Activated naive CD4-positive, alpha-beta T cell treated with anti-CD3 and anti-CD28 coated beads, Interleukin-2, amount 50 U/mL, for 24 hours (primary cell): ENCODE results near the gene DNAH17.
A peak's percentile ranks its signal among the peaks of the same experiment; 100 is the strongest.
"Not testable (repeated sequence)": the region's sequence is repeated elsewhere in the genome, so short reads cannot be mapped to it uniquely, and the experiment has no call there.

ENCODE experiments used
- H3K27ac Mint-ChIP-seq: one replicate; pipeline ENCODE4 v1.8.0; 2021; ENCODE audit warnings: mild to moderate bottlenecking, mixed read lengths
- H3K27me3 Mint-ChIP-seq: one replicate; pipeline ENCODE4 v1.8.0; 2021; ENCODE audit warnings: mixed read lengths
- H3K36me3 Mint-ChIP-seq: one replicate; pipeline ENCODE4 v1.8.0; 2021; ENCODE audit warnings: mixed read lengths
- H3K4me1 Mint-ChIP-seq: one replicate; pipeline ENCODE4 v1.8.0; 2021; ENCODE audit warnings: mixed read lengths
- H3K4me3 Mint-ChIP-seq: one replicate; pipeline ENCODE4 v1.8.0; 2021; ENCODE audit warnings: mild to moderate bottlenecking, mixed read lengths
- H3K9me3 Mint-ChIP-seq: one replicate; pipeline ENCODE4 v1.8.0; 2021; ENCODE audit warnings: mixed read lengths

The DNAH17 gene

DNA sequence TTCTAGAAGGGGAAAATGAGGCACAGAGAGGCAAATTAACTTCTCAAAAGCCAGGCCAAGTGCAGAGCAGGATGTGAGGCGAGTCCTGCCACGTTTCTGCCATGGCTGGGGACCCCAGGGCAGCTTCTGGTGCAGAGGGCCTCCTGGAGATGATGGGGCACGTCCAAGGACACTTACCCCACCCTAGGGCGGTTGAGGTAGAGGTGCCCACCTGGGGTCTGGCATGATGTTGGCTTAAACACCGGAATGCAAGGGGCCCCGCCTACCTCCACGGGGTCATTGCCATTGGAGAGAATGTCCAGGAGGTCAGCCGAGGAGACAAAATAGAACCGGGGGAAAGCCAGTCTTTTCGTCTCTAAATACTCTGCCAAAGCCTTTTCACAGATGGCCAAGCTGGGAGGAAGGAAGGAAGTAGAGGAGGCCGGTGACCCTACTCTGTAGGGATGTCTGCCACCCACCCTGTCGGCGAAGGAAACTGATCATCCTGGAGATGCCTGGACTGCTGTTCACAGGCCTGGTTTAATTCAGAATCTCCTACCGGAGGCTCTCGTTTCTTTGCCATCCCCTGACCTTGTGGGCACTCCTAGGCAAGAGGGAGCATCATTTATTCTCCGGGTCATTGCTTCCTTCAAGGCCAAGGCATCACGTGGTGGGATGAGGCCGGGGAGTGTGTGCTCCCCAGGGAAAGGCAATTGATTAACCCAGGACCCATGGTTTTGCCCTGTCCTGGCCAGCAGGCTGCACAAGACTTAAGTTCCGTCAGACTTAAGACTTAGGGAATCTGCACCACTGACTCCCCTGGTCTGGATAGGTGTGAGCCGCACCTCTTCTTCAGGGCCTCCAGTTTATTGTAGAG, 70.5 kb downstream of the DNAH17 start:
- H3K4me3 Mint-ChIP-seq = no peak overlapping the region
- no peaks in the 10 kb centered on the region for H3K27me3 Mint-ChIP-seq
- H3K36me3 Mint-ChIP-seq = no peaks in the 10 kb centered on the region
- no peaks in the 10 kb centered on the region for H3K9me3 Mint-ChIP-seq
- no peaks in the 10 kb centered on the region for H3K4me1 Mint-ChIP-seq
- no peak overlapping the region for H3K27ac Mint-ChIP-seq

DNA sequence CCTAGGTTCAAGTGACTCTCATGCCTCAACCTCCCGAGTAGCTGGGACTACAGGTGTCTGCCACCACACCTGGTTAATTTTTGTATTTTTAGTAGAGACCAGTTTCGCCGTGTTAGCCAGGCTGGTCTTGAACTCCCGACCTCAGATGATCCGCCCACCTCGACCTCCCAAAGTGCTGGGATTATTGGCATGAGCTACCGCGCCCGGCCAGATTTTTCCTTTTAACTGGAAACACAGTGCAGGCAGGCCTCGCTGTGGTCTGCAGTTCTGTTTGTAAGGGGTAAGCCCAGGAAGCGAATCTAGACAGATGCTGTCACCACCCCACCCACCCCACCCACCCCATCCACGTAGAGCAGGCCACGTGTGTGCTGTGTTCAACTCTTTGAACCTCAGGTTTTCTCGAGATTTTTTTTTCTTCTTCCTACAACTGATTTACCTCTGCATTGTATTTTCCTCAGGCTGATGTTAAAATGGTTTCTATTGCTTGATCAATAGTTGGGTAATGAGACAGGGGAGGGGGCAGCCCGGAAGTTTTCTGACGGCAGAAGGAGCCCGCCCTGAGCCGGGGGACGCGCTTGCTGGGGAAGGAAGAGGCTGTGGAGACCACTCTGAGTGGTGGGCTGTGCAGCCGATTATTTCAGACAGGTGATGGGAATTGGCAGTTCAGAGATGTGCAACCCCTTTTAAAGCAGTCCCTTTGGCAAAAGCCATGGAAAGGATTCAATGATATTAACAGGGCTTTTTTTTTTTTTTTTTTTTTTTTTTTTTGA, 72.9 kb downstream of the DNAH17 start:
- no peaks in the 10 kb centered on the region for H3K27me3 Mint-ChIP-seq
- H3K4me3 Mint-ChIP-seq = no peak overlapping the region
- no peaks in the 10 kb centered on the region for H3K9me3 Mint-ChIP-seq
- H3K36me3 Mint-ChIP-seq = no peaks in the 10 kb centered on the region
- no peak overlapping the region for H3K27ac Mint-ChIP-seq
- H3K4me1 Mint-ChIP-seq = no peaks in the 10 kb centered on the region

DNA sequence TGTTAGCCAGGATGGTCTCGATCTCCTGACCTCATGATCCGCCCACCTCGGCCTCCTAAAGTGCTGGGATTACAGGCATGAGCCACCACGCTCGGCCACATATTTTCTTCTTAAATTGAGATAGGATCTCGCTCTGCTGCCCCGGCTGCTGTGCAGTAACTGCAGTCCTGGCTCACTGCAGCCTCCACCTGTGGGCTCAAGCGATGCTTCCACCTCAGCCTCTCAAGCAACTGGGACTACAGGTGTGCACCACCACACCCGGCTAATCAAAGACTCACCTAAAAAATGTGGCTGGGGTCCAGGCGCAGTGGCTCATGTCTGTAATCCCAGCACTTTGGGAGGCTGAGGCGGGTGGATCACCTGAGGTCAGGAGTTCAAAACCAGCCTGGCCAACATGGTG, 73.8 kb downstream of the DNAH17 start:
- H3K36me3 Mint-ChIP-seq, H3K27me3 Mint-ChIP-seq, H3K4me1 Mint-ChIP-seq, H3K4me3 Mint-ChIP-seq, H3K27ac Mint-ChIP-seq, H3K9me3 Mint-ChIP-seq: not testable (repeated sequence)

DNA sequence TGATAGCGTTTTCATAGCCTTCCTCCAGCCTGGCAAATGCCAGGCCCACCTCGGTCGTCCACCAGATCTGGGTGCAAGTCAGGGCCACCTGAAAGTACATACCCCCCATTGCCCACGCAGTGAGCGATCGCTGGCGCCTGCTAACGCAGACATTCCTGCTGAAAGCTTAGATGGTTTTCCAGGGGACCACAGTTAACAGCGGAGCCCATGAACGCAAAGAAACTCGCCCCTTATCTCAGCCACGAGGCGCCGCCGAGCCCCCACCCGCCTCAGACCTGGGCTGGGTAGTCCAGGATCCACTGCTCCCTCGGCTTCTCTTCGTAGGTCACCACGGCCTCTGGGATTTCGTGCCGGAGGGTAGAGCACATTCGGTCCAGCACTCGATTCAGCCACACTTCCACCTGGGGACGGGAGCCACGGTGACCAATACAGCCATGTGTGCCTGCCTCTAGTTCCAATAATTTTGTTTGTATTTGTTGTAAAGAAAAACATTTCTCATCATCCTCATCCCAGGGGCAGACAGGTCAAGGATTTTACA, 74.5 kb downstream of the DNAH17 start:
- Mint-ChIP-seq H3K4me1 (no peaks in the 10 kb centered on the region), H3K27me3 (no peaks in the 10 kb centered on the region), H3K4me3 (no peak overlapping the region), H3K27ac (no peak overlapping the region), H3K36me3 (no peaks in the 10 kb centered on the region), H3K9me3 (no peaks in the 10 kb centered on the region)

DNA sequence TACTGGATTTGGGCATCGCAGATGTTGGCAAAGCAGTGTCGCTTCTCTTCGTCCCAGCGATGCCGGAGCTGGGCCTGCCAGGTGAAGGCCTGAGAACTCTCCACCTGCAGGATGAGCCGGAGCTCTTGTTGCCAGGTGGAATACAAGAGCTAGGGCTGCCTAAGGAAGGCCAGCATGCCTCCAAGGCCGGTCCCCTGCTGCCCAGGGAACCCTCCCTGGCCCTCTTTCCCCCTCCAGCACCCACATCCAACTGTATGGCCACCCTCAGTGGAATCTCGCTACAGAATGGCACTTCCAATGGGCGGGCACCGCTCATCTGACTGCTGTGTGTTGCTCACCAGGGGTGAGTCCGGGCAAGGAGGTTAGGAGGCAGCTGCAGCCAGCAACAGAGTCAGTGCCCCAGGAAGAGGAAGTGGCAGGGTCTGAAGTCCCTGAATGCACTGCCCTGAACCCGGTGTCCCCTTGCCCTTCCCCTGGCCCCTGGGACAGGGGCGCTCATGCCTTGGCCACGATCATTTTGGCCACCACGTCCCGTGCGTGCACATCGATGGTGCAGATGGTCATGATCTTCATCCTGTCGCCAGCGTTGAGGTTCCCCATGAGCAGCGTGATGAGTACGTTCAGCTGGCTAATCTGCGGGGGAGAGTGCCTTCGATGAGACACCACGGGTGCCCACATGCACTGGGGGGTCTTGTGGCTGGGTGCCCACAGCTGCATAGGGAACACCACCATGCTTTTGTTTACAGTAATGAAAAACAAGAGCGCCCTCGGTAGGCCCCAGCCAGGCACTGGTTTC, 75.8 kb downstream of the DNAH17 start:
- no peak overlapping the region for H3K27ac Mint-ChIP-seq
- H3K4me1 Mint-ChIP-seq = no peaks in the 10 kb centered on the region
- no peaks in the 10 kb centered on the region for H3K27me3 Mint-ChIP-seq
- H3K9me3 Mint-ChIP-seq = no peaks in the 10 kb centered on the region
- no peaks in the 10 kb centered on the region for H3K36me3 Mint-ChIP-seq
- H3K4me3 Mint-ChIP-seq = no peak overlapping the region

DNA sequence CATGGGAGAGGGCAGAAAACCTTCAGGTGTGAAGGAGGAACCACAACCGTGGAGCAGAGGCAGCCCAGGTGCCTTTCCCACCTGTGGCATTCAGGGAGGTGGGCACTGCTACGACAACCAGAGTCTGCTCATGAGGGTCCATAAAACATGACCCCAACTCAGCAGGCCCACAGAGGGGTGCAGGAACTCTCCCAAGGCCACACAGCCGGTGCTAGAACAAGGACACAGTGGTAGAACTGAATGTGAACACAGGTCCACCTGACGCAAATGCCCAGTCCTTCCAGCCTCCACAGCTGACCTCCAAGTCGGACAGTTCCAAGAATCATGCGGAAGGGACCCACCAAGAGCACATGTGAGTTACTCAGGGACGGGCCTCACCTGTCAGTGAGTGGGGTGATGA, 76.4 kb downstream of the DNAH17 start:
- Mint-ChIP-seq H3K9me3 (no peaks in the 10 kb centered on the region), H3K4me1 (no peaks in the 10 kb centered on the region), H3K27ac (no peak overlapping the region), H3K36me3 (no peaks in the 10 kb centered on the region), H3K4me3 (no peak overlapping the region), H3K27me3 (no peaks in the 10 kb centered on the region)

DNA sequence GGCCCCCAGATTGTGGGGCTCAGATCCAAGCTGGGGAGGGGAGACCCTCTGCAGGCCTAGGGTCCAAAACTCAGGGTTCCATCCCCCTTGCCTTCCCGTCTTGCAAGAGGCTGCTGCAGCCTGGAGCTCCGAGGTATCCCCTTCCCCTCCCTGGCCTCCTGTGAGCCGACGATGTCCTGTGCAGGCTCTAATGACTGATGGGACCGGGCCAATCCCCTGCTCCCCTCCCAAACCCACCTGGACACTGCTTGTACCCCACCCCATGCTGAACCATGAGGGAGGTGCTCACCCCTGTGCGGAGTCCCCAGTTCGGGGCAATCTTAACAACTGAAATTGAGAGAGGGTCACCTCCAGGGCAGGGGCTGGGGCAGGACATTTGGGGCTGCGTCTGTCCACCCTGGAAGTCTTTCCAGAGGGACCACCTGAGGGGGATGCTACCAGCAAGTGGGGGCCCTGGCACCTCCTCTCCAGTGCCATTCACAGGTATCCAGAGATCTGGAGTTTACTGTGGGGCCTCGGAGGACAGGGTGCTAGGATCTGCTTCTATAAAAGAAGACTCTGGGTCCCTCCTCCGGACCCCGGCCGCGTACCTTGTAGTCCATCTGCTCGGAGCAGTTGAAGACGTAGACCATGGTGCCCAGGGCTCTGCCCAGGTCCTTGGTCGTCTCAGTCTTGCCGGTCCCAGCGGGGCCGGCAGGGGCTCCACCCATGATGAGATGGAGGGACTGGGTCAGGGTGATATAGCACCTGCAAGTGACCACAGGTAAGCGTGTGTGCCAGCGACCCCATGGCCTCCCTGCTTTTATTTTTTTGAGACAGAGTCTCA, 77.3 kb downstream of the DNAH17 start:
- Mint-ChIP-seq H3K4me3 (no peak overlapping the region), H3K27me3 (no peaks in the 10 kb centered on the region), H3K27ac (no peak overlapping the region), H3K36me3 (no peaks in the 10 kb centered on the region), H3K4me1 (no peaks in the 10 kb centered on the region), H3K9me3 (no peaks in the 10 kb centered on the region)

DNA sequence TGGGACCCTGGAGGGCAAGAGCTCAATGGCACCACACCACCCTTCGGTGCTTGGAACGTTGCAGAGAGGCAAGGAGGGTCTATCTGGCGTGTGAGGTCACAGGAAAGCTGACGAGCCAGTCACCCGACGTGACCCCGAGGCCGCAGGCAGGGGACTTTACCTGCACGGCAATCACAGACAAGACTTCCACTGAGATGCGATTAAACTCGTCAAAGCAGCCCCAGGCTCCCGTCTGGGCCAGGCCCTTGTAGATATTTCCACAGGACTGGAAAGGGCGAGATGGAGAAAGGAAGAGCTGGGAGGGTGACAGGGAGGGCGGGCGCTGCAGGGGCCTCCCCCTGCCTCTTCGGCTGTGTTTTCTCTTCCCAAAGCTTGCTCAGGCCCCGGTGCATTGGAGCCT, 78.3 kb downstream of the DNAH17 start:
- H3K4me3 Mint-ChIP-seq = no peak overlapping the region
- no peaks in the 10 kb centered on the region for H3K36me3 Mint-ChIP-seq
- no peaks in the 10 kb centered on the region for H3K9me3 Mint-ChIP-seq

DNA sequence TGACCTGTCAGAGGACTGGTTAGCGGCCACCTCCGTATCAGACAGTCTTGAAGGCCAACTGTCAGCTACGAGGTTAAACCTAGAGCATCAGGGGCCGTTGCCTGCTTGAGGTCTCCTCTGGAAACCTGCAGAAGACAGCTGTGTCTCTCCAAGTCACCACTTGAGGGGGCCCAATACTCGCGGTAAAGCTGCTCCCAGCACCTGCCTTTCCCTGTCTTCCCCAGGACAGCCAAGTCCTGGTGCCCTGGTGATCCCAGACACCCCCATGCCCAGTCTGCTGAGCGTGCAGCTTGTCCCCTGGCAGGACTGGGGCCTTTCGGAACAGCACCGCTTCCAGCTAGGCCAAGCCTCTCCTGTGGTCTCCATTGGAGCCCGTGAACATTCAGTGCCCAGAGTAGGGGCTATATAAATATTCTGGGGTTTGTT, 80.1 kb downstream of the DNAH17 start:
- Mint-ChIP-seq H3K4me3 (no peak overlapping the region), H3K27me3 (no peaks in the 10 kb centered on the region), H3K4me1 (no peaks in the 10 kb centered on the region), H3K27ac (peak overlapping the region; percentile 41), H3K9me3 (no peaks in the 10 kb centered on the region), H3K36me3 (no peaks in the 10 kb centered on the region)

More for the DNA sequence above, 78.3 kb downstream of the DNAH17 start:
- H3K4me1 Mint-ChIP-seq = no peaks in the 10 kb centered on the region
- peak overlapping the region; percentile 41 for H3K27ac Mint-ChIP-seq
- H3K27me3 Mint-ChIP-seq = no peaks in the 10 kb centered on the region

DNA sequence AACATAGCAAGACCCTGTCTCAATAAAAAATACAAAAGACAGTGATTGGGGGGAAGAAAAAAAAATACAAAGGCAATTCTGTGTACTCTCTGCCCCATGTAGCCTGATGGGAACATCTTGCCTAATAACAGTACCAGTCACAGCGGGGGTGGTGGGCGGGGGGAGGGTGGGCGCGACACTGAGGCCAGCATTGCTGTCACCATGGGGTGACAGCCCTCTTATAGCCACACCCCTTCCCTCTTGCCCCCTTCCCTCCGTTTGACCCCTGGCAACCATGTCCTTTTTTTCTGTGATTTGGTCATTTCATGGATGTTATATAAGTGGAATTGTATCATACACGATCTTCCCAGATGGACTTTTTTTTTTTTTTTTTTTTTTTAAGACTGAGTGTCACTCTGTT, 80.9 kb downstream of the DNAH17 start:
- H3K27ac Mint-ChIP-seq = no peak overlapping the region

DNA sequence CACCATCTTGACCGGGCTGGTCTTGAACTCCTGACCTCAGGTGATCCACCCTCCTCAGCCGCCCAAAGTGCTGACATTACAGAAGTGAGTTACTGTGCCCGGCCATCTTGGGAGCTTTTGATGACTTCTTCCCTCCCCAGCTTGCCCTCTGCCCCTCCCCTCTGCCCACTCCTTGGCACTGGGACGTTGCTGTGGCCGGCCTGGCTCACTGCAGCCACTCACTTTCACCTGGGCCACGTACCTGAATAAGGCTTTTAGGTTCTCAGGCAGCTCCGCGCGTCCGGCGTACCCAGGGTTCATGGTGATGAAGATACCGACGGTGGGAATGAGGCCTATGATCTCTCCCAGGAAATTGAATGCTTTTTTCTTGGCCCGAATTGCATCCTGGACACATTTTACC, 81.6 kb downstream of the DNAH17 start:
- H3K4me3 Mint-ChIP-seq = no peak overlapping the region
- H3K36me3 Mint-ChIP-seq = no peaks in the 10 kb centered on the region
- H3K27ac Mint-ChIP-seq = no peak overlapping the region
- H3K9me3 Mint-ChIP-seq = no peaks in the 10 kb centered on the region
- no peaks in the 10 kb centered on the region for H3K4me1 Mint-ChIP-seq
- no peaks in the 10 kb centered on the region for H3K27me3 Mint-ChIP-seq

More for the DNA sequence above, 80.9 kb downstream of the DNAH17 start:
- no peaks in the 10 kb centered on the region for H3K36me3 Mint-ChIP-seq
- H3K9me3 Mint-ChIP-seq = no peaks in the 10 kb centered on the region
- no peaks in the 10 kb centered on the region for H3K27me3 Mint-ChIP-seq
- H3K4me1 Mint-ChIP-seq = no peaks in the 10 kb centered on the region
- no peak overlapping the region for H3K4me3 Mint-ChIP-seq

DNA sequence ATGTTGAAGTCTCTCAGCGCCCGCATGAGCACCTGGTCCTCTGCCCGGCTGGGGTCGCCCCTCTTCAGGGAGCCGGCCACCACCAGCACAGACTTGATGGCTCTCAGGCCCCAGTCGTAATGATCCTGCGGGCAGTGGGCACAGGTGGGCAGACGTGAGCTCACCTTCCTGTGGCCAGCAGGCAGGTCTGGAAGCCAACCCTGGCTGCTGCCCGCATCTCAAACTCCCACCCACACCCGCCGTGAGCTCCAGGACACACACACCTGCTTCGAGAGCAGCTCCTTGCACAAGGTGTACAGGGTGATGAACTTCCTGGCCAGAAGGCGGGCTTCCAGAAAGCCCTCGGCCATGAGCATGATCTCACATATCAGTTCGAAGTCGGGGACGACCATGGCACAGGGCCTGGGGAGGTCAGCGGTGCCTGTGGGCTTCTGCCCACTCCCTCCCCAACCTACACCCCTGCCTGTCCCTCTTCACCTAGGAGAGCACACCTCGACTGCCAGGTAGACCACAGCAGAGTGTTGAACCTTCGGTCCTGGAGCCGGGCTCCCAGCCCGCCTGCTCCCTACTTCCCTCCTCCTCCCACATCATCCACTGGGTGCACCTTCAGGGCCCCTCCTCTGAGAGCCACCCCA, 82.4 kb downstream of the DNAH17 start:
- no peaks in the 10 kb centered on the region for H3K27me3 Mint-ChIP-seq
- no peaks in the 10 kb centered on the region for H3K9me3 Mint-ChIP-seq
- no peaks in the 10 kb centered on the region for H3K4me1 Mint-ChIP-seq
- H3K4me3 Mint-ChIP-seq = no peak overlapping the region
- no peak overlapping the region for H3K27ac Mint-ChIP-seq
- no peaks in the 10 kb centered on the region for H3K36me3 Mint-ChIP-seq

DNA sequence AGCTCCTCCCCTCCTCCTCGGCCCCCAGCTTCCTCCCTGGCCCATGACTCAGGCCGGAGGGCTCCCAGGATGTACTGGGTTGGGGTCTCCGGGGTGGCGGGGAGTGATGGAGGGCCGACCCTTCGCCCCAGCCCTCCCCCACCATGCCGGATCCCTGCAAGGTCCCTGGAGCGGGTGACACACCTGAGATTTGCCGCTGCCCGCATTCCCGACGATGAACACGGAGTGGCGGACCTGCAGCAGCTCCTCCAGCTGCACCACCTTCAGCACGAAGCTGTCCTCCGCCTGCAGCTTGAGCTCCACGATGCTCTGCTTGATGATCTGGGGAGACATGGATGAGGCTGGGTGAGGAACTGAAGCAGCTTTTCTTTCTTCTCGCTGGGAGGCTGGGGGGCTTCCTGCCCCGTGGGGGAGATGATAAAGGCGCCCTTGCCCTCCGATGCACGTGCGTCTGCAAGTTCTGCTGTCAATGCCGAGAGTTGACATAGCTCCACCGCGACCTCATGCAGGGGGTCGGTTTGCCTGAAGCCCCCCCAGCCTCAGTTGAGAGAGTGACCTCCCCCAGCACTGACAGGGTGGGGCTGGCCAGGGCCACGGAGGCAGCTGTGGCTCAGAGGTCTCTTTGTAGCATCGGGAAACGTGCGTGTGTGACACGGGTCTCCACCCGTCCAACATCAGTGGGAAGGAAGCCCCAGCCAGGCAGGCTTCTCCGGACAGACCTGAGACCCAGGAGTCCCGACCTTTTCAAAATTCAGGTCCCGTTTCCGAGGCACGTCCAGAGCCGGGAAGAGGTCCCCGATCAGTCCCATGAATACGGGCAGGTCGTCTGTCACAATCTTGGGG, 83.1 kb downstream of the DNAH17 start:
- Mint-ChIP-seq H3K27me3 (no peaks in the 10 kb centered on the region), H3K4me1 (no peaks in the 10 kb centered on the region), H3K36me3 (no peaks in the 10 kb centered on the region), H3K4me3 (no peak overlapping the region), H3K9me3 (no peaks in the 10 kb centered on the region), H3K27ac (no peak overlapping the region)

DNA sequence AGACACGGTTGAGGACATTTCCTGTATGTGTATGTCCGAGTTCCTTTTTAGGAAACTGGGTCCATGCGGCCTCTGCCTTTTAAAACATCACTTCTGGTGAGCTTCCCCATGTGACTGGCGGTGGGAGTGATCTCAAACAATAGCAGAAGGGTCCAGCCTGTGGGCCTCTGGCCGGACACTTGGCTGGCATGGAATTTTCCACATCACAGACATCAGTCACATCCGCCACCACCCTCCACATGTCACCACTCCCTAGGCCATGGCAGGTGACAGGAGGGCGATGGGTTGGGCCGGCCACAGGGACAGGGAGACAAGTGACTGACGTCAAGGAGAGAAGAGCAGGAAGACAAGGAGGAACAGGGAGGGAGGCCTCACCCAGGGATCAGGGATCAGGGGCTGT, 83.7 kb downstream of the DNAH17 start:
- Mint-ChIP-seq H3K27me3 (no peaks in the 10 kb centered on the region), H3K36me3 (no peaks in the 10 kb centered on the region), H3K4me1 (no peaks in the 10 kb centered on the region), H3K9me3 (no peaks in the 10 kb centered on the region), H3K4me3 (no peak overlapping the region), H3K27ac (no peak overlapping the region)
